GM10248 (cell line): ENCODE results near the gene GPATCH1.
"Not testable (repeated sequence)": the region's sequence is repeated elsewhere in the genome, so short reads cannot be mapped to it uniquely, and the experiment has no call there.

ENCODE experiments used
- CTCF ChIA-PET: fragments of 300-600 bp; sonication (Branson Sonifier 250); formaldehyde crosslinking; extraction: SDS; loops from one replicate; lab custom pipeline; 2021; ENCODE audit warnings: antibody characterized with exemption; lab: Yijun Ruan, JAX
- POLR2A ChIA-PET: fragments of 350-650 bp; sonication (Branson Sonifier 250); formaldehyde crosslinking; extraction: SDS; loops from one replicate; lab custom pipeline; 2020; ENCODE audit warnings: antibody characterized with exemption; lab: Yijun Ruan, JAX
- DNase-seq: peaks from one replicate; pipeline ENCODE4 v3.0.0; 2012; ENCODE audit errors: extremely low spot score
- CTCF ChIP-seq: IDR thresholded peaks from 2 replicates; pipeline ENCODE4 v1.5.1; 2012; ENCODE audit warnings: mild to moderate bottlenecking, low read depth; ENCODE audit errors: extremely low read depth, missing control alignments, control extremely low read depth

GPATCH1 gene

GRCh38 chr19:33139165-33139564 is 58.2 kb downstream of the GPATCH1 start:
- POLR2A ChIA-PET: no interaction called here

DNA sequence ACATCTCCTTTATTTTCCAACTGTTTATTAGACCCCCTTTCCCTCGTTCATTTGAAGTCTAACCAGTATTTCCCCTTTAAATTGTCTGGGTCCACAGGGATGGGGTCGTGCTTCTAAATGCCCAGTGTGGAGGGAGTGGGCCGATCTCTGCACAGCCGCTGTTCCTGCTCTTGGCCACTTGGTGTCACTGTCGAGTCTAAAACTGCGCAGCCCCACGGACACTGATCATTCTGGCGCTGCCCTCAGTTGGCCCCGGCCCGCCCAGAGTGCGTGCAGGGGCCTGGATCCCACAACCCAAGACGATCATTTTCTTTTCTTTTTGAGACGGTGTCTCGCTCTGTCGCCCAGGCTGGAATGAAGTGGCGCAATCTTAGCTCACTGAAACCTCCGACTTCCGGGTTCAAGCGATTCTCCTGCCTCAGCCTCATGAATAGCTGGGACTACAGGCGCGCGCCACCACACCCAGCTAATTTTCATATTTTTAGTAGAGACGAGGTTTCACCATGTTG is 63.0 kb downstream of the GPATCH1 start:
- peak; percentile 85 for DNase-seq
- ChIA-PET CTCF (interaction anchor here (0.9 to 2.1 kb wide), 14 partner anchors 9 to 627 kb away, joined by 3 to 33 read pairs (median 7); no protein-coding TSS in a partner anchor), POLR2A (no interaction called here)
- TF ChIP-seq CTCF: peak; percentile 94

More at GRCh38 chr19:33139165-33139564, 58.2 kb downstream of the GPATCH1 start:
- CTCF ChIA-PET: interaction anchor here (3.1 kb wide), 1 partner anchor 45 kb away, joined by 13 read pairs; no protein-coding TSS in a partner anchor
- DNase-seq: no peak
- TF ChIP-seq CTCF: no peak

GRCh38 chr19:33146209-33146608 is 65.2 kb downstream of the GPATCH1 start:
- ChIA-PET POLR2A (no interaction called here), CTCF (interaction anchor here (0.9 to 4.3 kb wide), 3 partner anchors 20 to 38 kb away, joined by 3 to 19 read pairs (median 3); no protein-coding TSS in a partner anchor)
- DNase-seq: no peak
- no peak for TF ChIP-seq CTCF

DNA sequence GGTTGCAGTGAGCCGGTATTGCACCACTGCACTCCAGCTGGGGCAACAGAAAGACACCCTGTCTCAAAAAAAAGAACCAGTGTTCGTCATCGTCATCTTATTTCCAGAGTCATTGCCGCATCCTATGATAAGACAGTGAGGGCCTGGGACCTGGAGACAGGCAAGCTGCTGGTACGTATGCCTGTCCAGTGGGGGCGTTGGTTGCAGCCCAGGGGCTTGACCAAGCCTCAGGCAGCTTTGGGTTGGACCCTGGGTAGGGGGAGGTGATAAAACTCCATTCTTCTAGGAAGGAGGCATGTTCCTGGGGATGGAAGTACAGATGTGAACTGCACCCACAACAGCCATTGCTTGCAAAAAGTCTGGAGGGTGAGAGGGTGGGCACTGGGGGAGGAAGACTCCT is 66.6 kb downstream of the GPATCH1 start:
- DNase-seq: no peak
- no peak for TF ChIP-seq CTCF
- CTCF ChIA-PET: interaction anchor here (1.3 to 4.3 kb wide), 3 partner anchors 9 to 36 kb away, joined by 4 to 19 read pairs (median 5); no protein-coding TSS in a partner anchor
- POLR2A ChIA-PET: no interaction called here

DNA sequence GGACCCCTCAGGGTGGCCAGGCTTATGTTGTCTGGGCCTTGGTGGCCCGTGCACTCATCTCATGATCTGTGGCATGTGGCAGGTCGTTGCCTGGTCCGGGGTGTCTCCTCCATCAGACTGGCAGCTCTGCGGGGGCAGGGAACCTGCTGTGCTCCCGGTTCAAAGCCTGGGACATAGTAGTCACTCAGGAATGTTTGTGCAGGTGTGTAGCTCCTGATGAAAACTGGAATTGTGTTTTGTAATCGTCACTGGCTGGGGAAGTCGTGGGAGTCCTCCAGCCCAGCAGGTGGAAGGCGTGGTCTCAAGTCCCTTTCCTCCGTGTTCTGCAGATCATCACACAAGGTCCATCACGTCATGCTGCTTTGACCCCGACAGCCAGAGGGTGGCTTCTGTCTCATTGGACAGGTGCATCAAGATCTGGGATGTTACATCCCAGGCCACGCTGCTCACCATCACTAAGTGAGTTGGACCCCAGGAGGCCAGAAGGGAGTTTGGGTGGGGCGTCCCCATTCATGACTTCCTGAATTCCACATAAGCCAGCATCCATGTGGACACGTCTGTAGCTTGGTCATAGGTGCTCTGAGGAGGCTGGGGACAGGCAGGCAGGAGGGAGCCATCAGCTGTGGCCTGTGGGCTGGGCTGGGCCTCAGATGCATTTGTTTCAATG is 70.0 kb downstream of the GPATCH1 start:
- CTCF ChIA-PET: interaction anchor here (1.7 kb wide), 1 partner anchor 27 kb away, joined by 6 read pairs; no protein-coding TSS in a partner anchor
- DNase-seq: no peak
- TF ChIP-seq CTCF: no peak
- POLR2A ChIA-PET: no interaction called here

- no peak for TF ChIP-seq CTCF
- DNase-seq: no peak
- ChIA-PET POLR2A (no interaction called here), CTCF (interaction anchor here (1.7 to 1.8 kb wide), 2 partner anchors 8 to 25 kb away, joined by 6 read pairs; no protein-coding TSS in a partner anchor)
Measured at GRCh38 chr19:33152176-33152575, 71.2 kb downstream of the GPATCH1 start.

DNA sequence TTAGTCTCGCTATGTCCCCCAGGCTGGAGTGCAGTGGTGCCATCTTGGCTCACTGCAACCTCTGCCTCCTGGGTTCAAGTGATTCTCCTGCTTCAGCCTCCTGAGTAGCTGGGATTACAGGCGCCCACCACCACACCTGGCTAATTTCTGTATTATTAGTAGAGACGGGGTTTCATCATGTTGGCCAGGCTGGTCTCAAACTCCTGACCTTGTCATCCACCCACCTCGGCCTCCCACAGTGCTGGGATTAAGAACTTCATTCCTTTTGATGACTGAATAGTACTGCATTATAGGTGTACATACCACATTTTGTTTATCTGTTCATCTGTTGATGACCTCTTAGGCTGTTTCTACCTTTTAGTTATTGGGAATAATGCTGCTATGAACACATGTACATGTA is 71.6 kb downstream of the GPATCH1 start:
- POLR2A ChIA-PET, DNase-seq: not testable (repeated sequence)
- CTCF ChIA-PET: interaction anchor here (0.8 to 1.8 kb wide), 4 partner anchors 8 to 34 kb away, joined by 3 to 6 read pairs (median 5); no protein-coding TSS in a partner anchor

DNA sequence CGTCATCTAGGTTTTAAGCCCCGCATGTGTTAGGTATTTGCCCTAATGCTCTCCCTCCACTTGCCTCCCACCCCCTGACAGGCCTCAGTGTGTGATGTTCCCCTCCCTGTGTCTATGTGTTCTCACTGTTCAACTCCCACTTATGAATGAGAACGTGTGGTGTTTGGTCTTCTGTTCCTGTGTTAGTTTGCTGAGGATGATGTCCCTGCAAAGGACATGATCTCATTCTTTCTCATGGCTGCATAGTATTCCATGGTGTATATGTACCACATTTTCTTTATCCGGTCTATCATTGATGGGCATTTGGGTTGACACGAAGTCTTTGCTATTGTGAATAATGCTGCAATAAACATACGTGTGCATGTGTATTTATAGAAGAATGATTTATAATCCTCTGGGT is 73.3 kb downstream of the GPATCH1 start:
- DNase-seq, CTCF ChIA-PET, POLR2A ChIA-PET: not testable (repeated sequence)
